CD4-positive, alpha-beta T cell (primary cell): ENCODE results near the gene CAD. TPM values are rescaled to one million over a fixed set of nuclear protein-coding genes. Genes with fewer than 3 reads are reported as not detected.
"Not testable (repeated sequence)": the region's sequence is repeated elsewhere in the genome, so short reads cannot be mapped to it uniquely, and the experiment has no call there.

Source experiments
- ATAC-seq: fragments of 200-7000 bp; cut with Tn5 transposase; one replicate; pipeline ENCODE4 v1.10.0; 2022; ENCODE audit warnings: mild to moderate bottlenecking; ENCODE audit not compliant: poor library complexity
- CTCF ChIA-PET: fragments of 350-600 bp; sonication (Branson Sonifier 250); formaldehyde crosslinking; loops from one replicate; lab custom pipeline; 2021; ENCODE audit warnings: antibody characterized with exemption, inconsistent platforms; lab: Charles Lee
- POLR2A ChIA-PET: fragments of 350-600 bp; sonication (Branson Sonifier 250); formaldehyde crosslinking; loops from one replicate; lab custom pipeline; 2021; ENCODE audit warnings: antibody characterized with exemption, inconsistent platforms; lab: Charles Lee
- DNase-seq, 14 experiments: peaks; one replicate each; pipeline ENCODE4 v3.0.0-alpha.2; 2013 to 2020; ENCODE audit warnings: mixed read lengths in 2 of 14
- H3K27ac ChIP-seq, 2 donors: one replicate each; pipeline versions ENCODE4 v1.5.1 to v1.7.0; 2013; ENCODE audit warnings: low read length in 2 of 2, low read depth in 1 of 2, mild to moderate bottlenecking in 1 of 2
- H3K27me3 ChIP-seq, 2 experiments: 1 replicate in 1 of 2; 2 replicates in 1 of 2; pipeline versions ENCODE4 v1.6.1 to v1.7.0; 2013; ENCODE audit warnings: low read length in 2 of 2, control low read depth in 1 of 2, mild to moderate bottlenecking in 1 of 2, moderate library complexity in 1 of 2; ENCODE audit not compliant: insufficient read depth in 2 of 2, control insufficient read depth in 1 of 2
- H3K36me3 ChIP-seq: one replicate; pipeline ENCODE4 v1.6.1; 2013; ENCODE audit warnings: low read length, control low read depth; ENCODE audit not compliant: insufficient read depth
- H3K4me1 ChIP-seq: one replicate; pipeline ENCODE4 v1.6.1; 2013; ENCODE audit warnings: low read length, control low read depth; ENCODE audit not compliant: insufficient read depth
- H3K4me3 ChIP-seq: one replicate; pipeline ENCODE4 v1.5.1; 2013; ENCODE audit warnings: mild to moderate bottlenecking, low read length, moderate library complexity
- H3K9me3 ChIP-seq, 2 experiments: 1 replicate in 1 of 2; 2 replicates in 1 of 2; pipeline versions ENCODE4 v1.6.1 to v1.7.0; 2013; ENCODE audit warnings: low read length in 2 of 2, mild to moderate bottlenecking in 2 of 2, control low read depth in 1 of 2, moderate library complexity in 1 of 2; ENCODE audit not compliant: control insufficient read depth in 1 of 2, insufficient read depth in 1 of 2
- H3K27ac Mint-ChIP-seq: one replicate; pipeline ENCODE4 v1.8.0; 2020; ENCODE audit warnings: mixed read lengths
- H3K27me3 Mint-ChIP-seq: one replicate; pipeline ENCODE4 v1.8.0; 2021; ENCODE audit warnings: mixed read lengths
- H3K36me3 Mint-ChIP-seq: one replicate; pipeline ENCODE4 v1.8.0; 2021; ENCODE audit warnings: low read depth, mixed read lengths
- H3K4me1 Mint-ChIP-seq: one replicate; pipeline ENCODE4 v1.8.0; 2021; ENCODE audit warnings: low read depth, mixed read lengths
- H3K4me3 Mint-ChIP-seq: one replicate; pipeline ENCODE4 v1.8.0; 2020; ENCODE audit warnings: mild to moderate bottlenecking, mixed read lengths
- H3K9me3 Mint-ChIP-seq: one replicate; pipeline ENCODE4 v1.8.0; 2020; ENCODE audit warnings: mixed read lengths
- intact Hi-C, 2 experiments: fragments of 100-400 bp; cut with DNase I in 1 of 2; cut with micrococcal nuclease in 1 of 2; formaldehyde crosslinking; loops; one replicate each; pipeline versions ENCODE4 v1.15.1 to v1.9.0; 2023 to 2025; cut with DNase I, micrococcal nuclease
- total RNA-seq, 174 experiments: library from RNA in 2 of 174; stranded (reverse) in 2 of 174; gene quantifications; one replicate each; pipeline ENCODE4 v1.2.3 and lab custom pipeline; 2021 to 2026
- TF ChIP-seq, protein P1 (sequence below): fragments of 200-600 bp; IDR thresholded peaks from one replicate; pipeline ENCODE4 v1.8.0; 2022; ENCODE audit warnings: antibody characterized with exemption, mild to moderate bottlenecking

The CAD gene
- total RNA-seq, 2 experiments from 2014 or later, result 20.0 to 20.3 TPM

DNA sequence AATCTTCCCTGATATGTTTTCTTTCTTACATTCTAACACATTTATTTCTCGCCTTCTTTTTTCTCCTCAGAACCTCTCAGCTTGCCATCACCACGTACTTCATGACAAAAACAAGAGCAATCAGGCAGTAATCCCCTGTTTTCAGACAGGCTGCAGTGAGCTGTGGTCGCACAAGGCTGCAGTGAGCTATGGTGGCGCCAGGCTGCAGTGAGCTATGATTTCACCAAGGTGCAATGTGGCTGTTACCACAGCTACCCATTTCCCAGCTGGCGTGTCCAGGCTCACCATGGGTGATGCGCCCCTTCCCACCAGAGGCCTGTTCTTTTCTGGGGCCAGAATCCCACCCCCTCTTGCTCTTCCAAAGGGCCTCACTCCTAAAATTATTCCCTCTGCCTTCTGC lies 42.5 kb upstream of the CAD start:
- no peak overlapping the region for H3K27ac Mint-ChIP-seq
- TF ChIP-seq, protein P1, sequence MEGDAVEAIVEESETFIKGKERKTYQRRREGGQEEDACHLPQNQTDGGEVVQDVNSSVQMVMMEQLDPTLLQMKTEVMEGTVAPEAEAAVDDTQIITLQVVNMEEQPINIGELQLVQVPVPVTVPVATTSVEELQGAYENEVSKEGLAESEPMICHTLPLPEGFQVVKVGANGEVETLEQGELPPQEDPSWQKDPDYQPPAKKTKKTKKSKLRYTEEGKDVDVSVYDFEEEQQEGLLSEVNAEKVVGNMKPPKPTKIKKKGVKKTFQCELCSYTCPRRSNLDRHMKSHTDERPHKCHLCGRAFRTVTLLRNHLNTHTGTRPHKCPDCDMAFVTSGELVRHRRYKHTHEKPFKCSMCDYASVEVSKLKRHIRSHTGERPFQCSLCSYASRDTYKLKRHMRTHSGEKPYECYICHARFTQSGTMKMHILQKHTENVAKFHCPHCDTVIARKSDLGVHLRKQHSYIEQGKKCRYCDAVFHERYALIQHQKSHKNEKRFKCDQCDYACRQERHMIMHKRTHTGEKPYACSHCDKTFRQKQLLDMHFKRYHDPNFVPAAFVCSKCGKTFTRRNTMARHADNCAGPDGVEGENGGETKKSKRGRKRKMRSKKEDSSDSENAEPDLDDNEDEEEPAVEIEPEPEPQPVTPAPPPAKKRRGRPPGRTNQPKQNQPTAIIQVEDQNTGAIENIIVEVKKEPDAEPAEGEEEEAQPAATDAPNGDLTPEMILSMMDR, result no peak
- no peaks in the 10 kb centered on the region for H3K9me3 ChIP-seq
- peaks cover 3 to 7% of the 10 kb centered on the region in 2 experiments for H3K27me3 ChIP-seq
- ATAC-seq (no peak), DNase-seq (no peak)
- peaks cover 45% of the 10 kb centered on the region for H3K27me3 Mint-ChIP-seq
- no peak overlapping the region for H3K4me3 Mint-ChIP-seq
- H3K4me1 Mint-ChIP-seq, result peaks cover 4% of the 10 kb centered on the region
- H3K9me3 Mint-ChIP-seq, result no peaks in the 10 kb centered on the region
- peaks cover 8% of the 10 kb centered on the region for H3K4me1 ChIP-seq
- intact Hi-C loops, result no loop called here
- no peaks in the 10 kb centered on the region for H3K36me3 Mint-ChIP-seq
- no peak overlapping the region for H3K4me3 ChIP-seq
- ChIA-PET POLR2A (no interaction called here), CTCF (no interaction called here)
- H3K27ac ChIP-seq, result no peak overlapping the region
- no peaks in the 10 kb centered on the region for H3K36me3 ChIP-seq

- Mint-ChIP-seq H3K4me1 (no peaks in the 10 kb centered on the region), H3K27me3 (peaks cover 43% of the 10 kb centered on the region), H3K4me3 (no peak overlapping the region), H3K27ac (no peak overlapping the region), H3K9me3 (no peaks in the 10 kb centered on the region), H3K36me3 (no peaks in the 10 kb centered on the region)
- Histone ChIP-seq H3K27me3 (peaks cover 0 to 5% of the 10 kb centered on the region in 2 experiments), H3K36me3 (no peaks in the 10 kb centered on the region), H3K27ac (no peak overlapping the region), H3K9me3 (no peaks in the 10 kb centered on the region), H3K4me1 (peaks cover under 1% of the 10 kb centered on the region), H3K4me3 (no peak overlapping the region)
- TF ChIP-seq, protein P1, result no peak
- DNase-seq (no peak), ATAC-seq (no peak)
- ChIA-PET CTCF (no interaction called here), POLR2A (no interaction called here)
- intact Hi-C loops, result no loop called here
Observed at GRCh38 chr2:27175330-27175729, 41.8 kb upstream of the CAD start.

- H3K4me1 ChIP-seq, H3K36me3 ChIP-seq, H3K27ac ChIP-seq, H3K9me3 ChIP-seq, POLR2A ChIA-PET, H3K4me3 ChIP-seq, ATAC-seq, H3K9me3 Mint-ChIP-seq, CTCF ChIA-PET, H3K27me3 ChIP-seq, H3K4me3 Mint-ChIP-seq, H3K27ac Mint-ChIP-seq, intact Hi-C loops, DNase-seq, H3K4me1 Mint-ChIP-seq, H3K36me3 Mint-ChIP-seq: not testable (repeated sequence)
- peaks cover 42% of the 10 kb centered on the region for H3K27me3 Mint-ChIP-seq
Observed at GRCh38 chr2:27175781-27176180, 41.4 kb upstream of the CAD start.
